Bronchus fibroblast of lung (primary cell): ENCODE data around the gene CAMK1G. TPM values are rescaled to one million over a fixed set of nuclear protein-coding genes. Genes with fewer than 3 reads are reported as not detected.

Experiments used
- total RNA-seq: library from RNA; depleted of rRNA; stranded (reverse); fragments of >200 nt; gene quantifications from 2 replicates; pipeline ENCODE4 v1.2.3, GENCODE V29; 2015

CAMK1G gene
- 1.0 and 1.2 TPM in 2 replicates for total RNA-seq

DNA sequence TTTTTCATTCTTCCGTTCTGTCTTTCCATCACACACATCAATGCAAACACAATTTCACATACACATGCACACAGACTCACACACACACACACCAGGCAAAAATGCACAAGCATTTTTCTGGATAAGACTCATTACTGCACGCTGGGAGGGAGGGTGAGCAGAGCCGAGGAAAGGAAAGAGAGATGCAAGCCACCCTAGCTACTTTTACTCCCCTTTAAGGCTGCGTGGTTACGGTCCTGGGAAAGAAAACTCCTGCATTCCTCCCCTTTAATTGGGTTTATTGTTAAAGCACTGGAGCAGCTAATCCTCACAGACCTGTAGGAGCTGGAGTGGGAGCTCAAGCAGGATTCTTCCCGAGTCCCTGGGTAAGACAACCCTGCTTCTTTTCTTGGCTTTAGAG lies at the start of gene CAMK1G:
Gene CAMK1G (plus strand): TSS at position 307 of the 400 bp plus-strand sequence. CDS start 11,270 bp downstream, outside the sequence.

DNA sequence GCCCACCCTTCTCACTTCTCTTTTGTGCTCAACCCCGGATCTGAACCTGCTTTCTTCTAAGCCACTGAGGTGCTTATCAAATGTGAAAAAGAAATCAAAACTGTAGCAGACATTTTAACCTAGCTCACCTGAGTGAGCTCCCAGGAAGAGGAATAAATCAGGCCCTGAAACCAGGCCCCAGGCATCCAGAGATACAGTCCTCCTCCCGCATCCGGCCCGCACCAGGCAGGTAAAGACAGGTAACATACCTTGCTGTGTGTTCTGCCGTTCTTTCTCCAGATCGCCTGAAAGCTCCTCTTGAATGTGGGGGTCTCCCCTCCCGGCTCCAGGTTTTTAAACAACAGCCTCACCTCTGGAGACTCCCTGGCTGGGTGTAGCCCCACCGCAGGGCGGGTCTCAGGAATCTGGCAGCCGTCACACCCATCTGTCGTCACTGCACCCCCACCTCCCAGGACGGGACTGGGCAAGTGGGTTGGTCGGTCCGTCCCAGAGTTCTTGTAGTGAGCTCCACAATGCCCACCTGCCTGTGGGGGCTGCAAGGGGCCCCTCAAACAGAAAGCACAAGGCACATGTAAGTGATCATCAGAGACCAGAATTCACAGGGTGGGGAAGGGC lies 68.7 kb downstream of the CAMK1G start, which contains the start of gene LAMB3:
Gene LAMB3 (minus strand): TSS at position 305 of the 615 bp plus-strand sequence. CDS start 1,481 bp downstream, outside the sequence.

Other genes with a start within 250 kb of the CAMK1G start
- gene LAMB3, start 68.7 kb downstream of the CAMK1G start, total RNA-seq: 3.7 and 4.9 TPM in 2 replicates
- gene G0S2, start 91.7 kb downstream of the CAMK1G start, total RNA-seq: 63.6 and 66.9 TPM in 2 replicates
- gene HSD11B1, start 121.1 kb downstream of the CAMK1G start, total RNA-seq: 16.6 and 20.5 TPM in 2 replicates
- 0.15 TPM in 1 of 2 replicates, not detected in the other for gene TRAF3IP3, start 172.3 kb downstream of the CAMK1G start, total RNA-seq
- gene C1orf74, start 200.8 kb downstream of the CAMK1G start, total RNA-seq: 1.9 and 2.2 TPM in 2 replicates
- 0.34 and 0.59 TPM in 2 replicates for gene IRF6, start 222.4 kb downstream of the CAMK1G start, total RNA-seq
- 4.6 and 5.0 TPM in 2 replicates for gene UTP25, start 244.3 kb downstream of the CAMK1G start, total RNA-seq